Panc1 (cell line): ENCODE results near the gene APOBEC3A. TPM values are rescaled to one million over a fixed set of nuclear protein-coding genes. Genes with fewer than 3 reads are reported as not detected.

Experiments
- ATAC-seq: fragments of 200-7000 bp; cut with Tn5 transposase; 2 replicates; pipeline ENCODE4 v1.9.1; 2020; ENCODE audit warnings: mild to moderate bottlenecking, moderate library complexity
- BruUV-seq: library from RNA; stranded (reverse); fragments of 400-500 nt; replicated peaks from 2 replicates; lab custom pipeline; 2021; lab: Mats Ljungman, UMichigan
- CTCF ChIA-PET: fragments of 300-600 bp; sonication (Branson Sonifier 250); formaldehyde crosslinking; loops from one replicate; lab custom pipeline; 2022; ENCODE audit warnings: antibody characterized with exemption; lab: Charles Lee
- POLR2A ChIA-PET: fragments of 300-600 bp; sonication (Branson Sonifier 250); formaldehyde crosslinking; loops from one replicate; lab custom pipeline; 2022; ENCODE audit warnings: antibody characterized with exemption; lab: Charles Lee
- DNase-seq: peaks from one replicate; pipeline ENCODE4 v3.0.0-alpha.2; 2010; ENCODE audit warnings: low read depth, low spot score
- H3K27ac ChIP-seq: 2 replicates; pipeline ENCODE4 v1.5.1; 2011; ENCODE audit warnings: mild to moderate bottlenecking, low read length, inconsistent platforms
- H3K27me3 ChIP-seq: fragments of 200-500 bp; sonication (Bioruptor generic); 2 replicates; pipeline ENCODE4 v1.6.0; 2014; ENCODE audit warnings: low read length, inconsistent platforms; ENCODE audit not compliant: control insufficient read depth, insufficient read depth
- H3K36me3 ChIP-seq: fragments of 200-500 bp; sonication (Bioruptor generic); 2 replicates; pipeline ENCODE4 v1.5.1; 2014; ENCODE audit warnings: inconsistent platforms, mild to moderate bottlenecking, low read length, moderate library complexity; ENCODE audit not compliant: control insufficient read depth, insufficient read depth
- H3K4me1 ChIP-seq: 2 replicates; pipeline ENCODE4 v1.5.1; 2011; ENCODE audit warnings: inconsistent platforms, mild to moderate bottlenecking, low read length, moderate library complexity; ENCODE audit not compliant: control insufficient read depth, insufficient read depth
- H3K4me3 ChIP-seq, 2 experiments: 2 replicates each; pipeline ENCODE4 v1.5.1; 2011 to 2012; ENCODE audit warnings: low read depth in 2 of 2, low read length in 2 of 2, mild to moderate bottlenecking in 2 of 2, inconsistent platforms in 1 of 2, moderate library complexity in 1 of 2
- H3K9me3 ChIP-seq: fragments of 200-500 bp; sonication (Bioruptor generic); 2 replicates; pipeline ENCODE4 v1.5.1; 2014; ENCODE audit warnings: low read depth, mild to moderate bottlenecking, inconsistent platforms, low read length, moderate library complexity; ENCODE audit not compliant: control insufficient read depth, insufficient read depth
- CTCF ChIP-seq: fragments of 450-650 bp; IDR thresholded peaks from 2 replicates; pipeline ENCODE4 v1.5.1; 2017; ENCODE audit warnings: mild to moderate bottlenecking
- POLR2AphosphoS5 ChIP-seq: IDR thresholded peaks from 2 replicates; pipeline ENCODE4 v1.6.1; 2012; ENCODE audit warnings: mild to moderate bottlenecking, low read depth, low read length, moderate library complexity
- REST ChIP-seq, 2 experiments: IDR thresholded peaks; 2 replicates each; pipeline ENCODE4 v1.6.1; 2011 to 2012; ENCODE audit warnings: low read depth in 2 of 2, control low read depth in 1 of 2, low read length in 1 of 2, mild to moderate bottlenecking in 1 of 2, moderate library complexity in 1 of 2; ENCODE audit not compliant: insufficient read depth in 1 of 2
- SIN3A ChIP-seq: IDR thresholded peaks from 2 replicates; pipeline ENCODE4 v1.6.1; 2012; ENCODE audit warnings: low read depth, mild to moderate bottlenecking, low read length, moderate library complexity, borderline replicate concordance; ENCODE audit not compliant: insufficient read depth
- TCF7L2 ChIP-seq: IDR thresholded peaks from 2 replicates; pipeline ENCODE4 v1.6.1; 2011; ENCODE audit warnings: mild to moderate bottlenecking, low read depth, low read length, inconsistent platforms
- in situ Hi-C: cut with HindIII; loops from 2 replicates; pipeline ENCODE4 v1.10.0; 2016; ENCODE audit warnings: low sequenced_read_pairs, low pct_unique_long_range_greater_than_20kb
- intact Hi-C: fragments of 100-400 bp; cut with micrococcal nuclease; formaldehyde crosslinking; loops from one replicate; pipeline ENCODE4 v1.10.0; 2022; ENCODE audit not compliant: unreplicated experiment
- total RNA-seq: library from RNA; stranded (reverse); gene quantifications from one replicate; pipeline ENCODE4 v1.2.1, GENCODE V29; 2021; ENCODE audit not compliant: unreplicated experiment

Gene APOBEC3A
- total RNA-seq, 1 experiment from 2014 or later: not detected

GRCh38 chr22:38968801-38969200 is 11.4 kb downstream of the APOBEC3A start:
- Histone ChIP-seq H3K4me3 (no peak overlapping the region), H3K36me3 (no peaks in the 10 kb centered on the region), H3K27me3 (no peaks in the 10 kb centered on the region), H3K27ac (no peak overlapping the region), H3K9me3 (no peaks in the 10 kb centered on the region), H3K4me1 (no peaks in the 10 kb centered on the region; the same call in 1 of the 2 replicates)
- DNase-seq (no peak), ATAC-seq (no peak)
- CTCF ChIA-PET: no interaction called here
- BruUV-seq: no TSS peak
- POLR2A ChIA-PET: no interaction called here
- in situ Hi-C loops (no loop called here), intact Hi-C loops (no loop called here)
- TF ChIP-seq REST (IDR thresholded peaks at IDR 0.05; ENCODE audit: insufficient read depth in 1 of 2, low read depth in 2 of 2, low read length in 1 of 2) (no peak), POLR2AphosphoS5 (no peak), SIN3A (no peak), TCF7L2 (no peak), CTCF (no peak)

- POLR2A ChIA-PET: no interaction called here
- CTCF ChIA-PET: interaction anchor here (0.8 kb wide), 1 partner anchor 43 kb away, joined by 4 read pairs; no protein-coding TSS in a partner anchor
- intact Hi-C loops (no loop called here), in situ Hi-C loops (no loop called here)
- TF ChIP-seq SIN3A (no peak), REST (IDR thresholded peaks at IDR 0.05; ENCODE audit: insufficient read depth in 1 of 2, low read depth in 2 of 2, low read length in 1 of 2) (no peak), TCF7L2 (no peak), POLR2AphosphoS5 (no peak), CTCF (no peak)
- Histone ChIP-seq H3K27me3 (no peaks in the 10 kb centered on the region), H3K27ac (no peak overlapping the region), H3K4me3 (no peak overlapping the region), H3K4me1 (no peaks in the 10 kb centered on the region), H3K9me3 (no peaks in the 10 kb centered on the region), H3K36me3 (no peaks in the 10 kb centered on the region)
- DNase-seq: no peak
- BruUV-seq: no TSS peak
- ATAC-seq: no peak
These were observed 13.1 kb downstream of the APOBEC3A start for GRCh38 chr22:38970551-38970950.
